ENCODE data around the gene PHACTR3.

GRCh38 chr20:59559024-59559817 lies 45.1 kb upstream of the PHACTR3 start:
- TF ChIP-seq EZH2phosphoT487 (IDR thresholded peaks at IDR 0.05; ENCODE audit: borderline replicate concordance, low read length) (no peak), CTCF (IDR thresholded peaks at IDR 0.05; ENCODE audit: low read depth, low read length, poor library complexity, severe bottlenecking) (no peak)
